IPS DF 6.9 (cell line): Measurements from ENCODE around the gene TRAPPC12.
A peak's percentile ranks its signal among the peaks of the same experiment; 100 is the strongest.
"Not testable (repeated sequence)": the region's sequence is repeated elsewhere in the genome, so short reads cannot be mapped to it uniquely, and the experiment has no call there.

ENCODE experiments used
- DNase-seq: peaks from one replicate; pipeline ENCODE4 v3.0.0-alpha.2; 2013; ENCODE audit warnings: low read depth, low spot score
- H3K27ac ChIP-seq: one replicate; pipeline ENCODE4 v1.5.1; 2013; ENCODE audit warnings: low read length, control low read depth
- H3K27me3 ChIP-seq: 2 replicates; pipeline ENCODE4 v1.6.1; 2013; ENCODE audit warnings: mild to moderate bottlenecking, low read length; ENCODE audit not compliant: control insufficient read depth, insufficient read depth
- H3K36me3 ChIP-seq: 2 replicates; pipeline ENCODE4 v1.6.1; 2013; ENCODE audit warnings: low read length; ENCODE audit not compliant: control insufficient read depth, insufficient read depth
- H3K4me1 ChIP-seq: 2 replicates; pipeline ENCODE4 v1.6.1; 2013; ENCODE audit warnings: low read length; ENCODE audit not compliant: control insufficient read depth, insufficient read depth
- H3K4me3 ChIP-seq: 2 replicates; pipeline ENCODE4 v1.5.1; 2013; ENCODE audit warnings: mild to moderate bottlenecking, low read length
- H3K9me3 ChIP-seq: 2 replicates; pipeline ENCODE4 v1.6.1; 2013; ENCODE audit warnings: low read length, inconsistent platforms; ENCODE audit not compliant: control insufficient read depth, insufficient read depth
- WGBS: extraction: QIAGEN DNeasy Blood & Tissue Kit; methylation state at CpG from one replicate; pipeline ENCODE4 v1.1.7; 2013; ENCODE audit warnings: mixed read lengths, missing lambda C conversion rate; ENCODE audit not compliant: insufficient read length, insufficient coverage; 5-methylcytosine and 5-hydroxymethylcytosine counted together

Gene TRAPPC12

GRCh38 chr2:3504741-3505140, 125.2 kb downstream of the TRAPPC12 start:
- Histone ChIP-seq H3K9me3 (no peaks in the 10 kb centered on the region), H3K27ac (no peak overlapping the region), H3K36me3 (peaks cover 6% of the 10 kb centered on the region), H3K27me3 (no peaks in the 10 kb centered on the region), H3K4me1 (no peaks in the 10 kb centered on the region), H3K4me3 (no peak overlapping the region)
- no CpG with 5 or more reads among the region's 5 CpGs for WGBS
- no peak for DNase-seq

GRCh38 chr2:3505771-3506170, 126.3 kb downstream of the TRAPPC12 start:
- no peaks in the 10 kb centered on the region for H3K9me3 ChIP-seq
- H3K4me3 ChIP-seq, result no peak overlapping the region
- no peaks in the 10 kb centered on the region for H3K27me3 ChIP-seq
- H3K27ac ChIP-seq, result no peak overlapping the region
- no peak for DNase-seq
- WGBS, result no CpG with 5 or more reads among the region's 4 CpGs
- H3K36me3 ChIP-seq, result peaks cover under 1% of the 10 kb centered on the region; the same call in 1 of the 2 replicates
- H3K4me1 ChIP-seq, result no peaks in the 10 kb centered on the region

- DNase-seq, result no peak
- no peak overlapping the region for H3K4me3 ChIP-seq
- H3K4me1 ChIP-seq, result no peaks in the 10 kb centered on the region
- H3K27ac ChIP-seq, result no peak overlapping the region
- no peaks in the 10 kb centered on the region for H3K27me3 ChIP-seq
- no CpG with 5 or more reads among the region's 2 CpGs for WGBS
- no peaks in the 10 kb centered on the region for H3K9me3 ChIP-seq
- H3K36me3 ChIP-seq, result no peaks in the 10 kb centered on the region; the same call in 1 of the 2 replicates
Measured at GRCh38 chr2:3512086-3512485, 132.6 kb downstream of the TRAPPC12 start.

GRCh38 chr2:3513026-3513810, 133.7 kb downstream of the TRAPPC12 start:
- no peak overlapping the region for H3K27ac ChIP-seq
- no CpG with 5 or more reads among the region's 3 CpGs for WGBS
- H3K4me1 ChIP-seq, result no peaks in the 10 kb centered on the region
- DNase-seq, result no peak
- H3K36me3 ChIP-seq, result no peaks in the 10 kb centered on the region; the same call in 1 of the 2 replicates
- H3K4me3 ChIP-seq, result no peak overlapping the region
- no peaks in the 10 kb centered on the region for H3K27me3 ChIP-seq
- H3K9me3 ChIP-seq, result no peaks in the 10 kb centered on the region

- H3K9me3 ChIP-seq, H3K36me3 ChIP-seq, H3K4me1 ChIP-seq, DNase-seq, H3K27me3 ChIP-seq, H3K4me3 ChIP-seq, H3K27ac ChIP-seq: not testable (repeated sequence)
- WGBS, result no CpG with 5 or more reads among the region's 5 CpGs
Measured at GRCh38 chr2:3515438-3515837, 135.9 kb downstream of the TRAPPC12 start.

GRCh38 chr2:3516831-3517230, 137.3 kb downstream of the TRAPPC12 start:
- H3K27ac ChIP-seq, result no peak overlapping the region

GRCh38 chr2:3517948-3518495, 138.5 kb downstream of the TRAPPC12 start:
- Histone ChIP-seq H3K4me3 (peak overlapping the region; percentile 51; the same call in 1 of the 2 replicates), H3K4me1 (peaks cover 2% of the 10 kb centered on the region; the same call in 1 of the 2 replicates), H3K27me3 (no peaks in the 10 kb centered on the region), H3K27ac (no peak overlapping the region), H3K9me3 (no peaks in the 10 kb centered on the region), H3K36me3 (no peaks in the 10 kb centered on the region)
- no CpG with 5 or more reads among the region's 3 CpGs for WGBS
- DNase-seq, result no peak

More at GRCh38 chr2:3516831-3517230, 137.3 kb downstream of the TRAPPC12 start:
- Histone ChIP-seq H3K4me3 (no peak overlapping the region), H3K9me3 (no peaks in the 10 kb centered on the region), H3K27me3 (no peaks in the 10 kb centered on the region), H3K36me3 (no peaks in the 10 kb centered on the region; the same call in 1 of the 2 replicates), H3K4me1 (peaks cover 2% of the 10 kb centered on the region; the same call in 1 of the 2 replicates)
- DNase-seq, result no peak
- WGBS, result no CpG with 5 or more reads among the region's 3 CpGs

GRCh38 chr2:3518496-3519254, 139.2 kb downstream of the TRAPPC12 start:
- WGBS, result no CpG with 5 or more reads among the region's 67 CpGs
- peaks cover 2% of the 10 kb centered on the region; the same call in 1 of the 2 replicates for H3K4me1 ChIP-seq
- peak; percentile 97 for DNase-seq
- no peaks in the 10 kb centered on the region for H3K9me3 ChIP-seq
- H3K36me3 ChIP-seq, result no peaks in the 10 kb centered on the region
- H3K27ac ChIP-seq, result no peak overlapping the region
- peak overlapping the region; percentile 51; the same call in 1 of the 2 replicates for H3K4me3 ChIP-seq
- no peaks in the 10 kb centered on the region for H3K27me3 ChIP-seq

- DNase-seq, result no peak
- WGBS, result no CpG with 5 or more reads among the region's 76 CpGs
- Histone ChIP-seq H3K27me3 (no peaks in the 10 kb centered on the region), H3K9me3 (no peaks in the 10 kb centered on the region), H3K36me3 (no peaks in the 10 kb centered on the region), H3K4me3 (peak within 1 kb of the TSS; percentile 51; the same call in 1 of the 2 replicates), H3K27ac (no peak within 1 kb of the TSS), H3K4me1 (peaks cover 2% of the 10 kb centered on the region; the same call in 1 of the 2 replicates)
Measured at GRCh38 chr2:3519255-3520205, 140.0 kb downstream of the TRAPPC12 start, which contains the start of gene ADI1. TSS of gene ADI1 (minus strand) at chr2:3519531. CDS start at chr2:3519487, 44 bp downstream.
